GM10847 (cell line): ENCODE results near the gene GPR4.

Experiments
- POLR2A ChIP-seq: IDR thresholded peaks from 2 replicates; pipeline ENCODE4 v1.6.1; 2011; ENCODE audit not compliant: insufficient read length; ENCODE audit errors: extremely low read depth

The GPR4 gene

DNA sequence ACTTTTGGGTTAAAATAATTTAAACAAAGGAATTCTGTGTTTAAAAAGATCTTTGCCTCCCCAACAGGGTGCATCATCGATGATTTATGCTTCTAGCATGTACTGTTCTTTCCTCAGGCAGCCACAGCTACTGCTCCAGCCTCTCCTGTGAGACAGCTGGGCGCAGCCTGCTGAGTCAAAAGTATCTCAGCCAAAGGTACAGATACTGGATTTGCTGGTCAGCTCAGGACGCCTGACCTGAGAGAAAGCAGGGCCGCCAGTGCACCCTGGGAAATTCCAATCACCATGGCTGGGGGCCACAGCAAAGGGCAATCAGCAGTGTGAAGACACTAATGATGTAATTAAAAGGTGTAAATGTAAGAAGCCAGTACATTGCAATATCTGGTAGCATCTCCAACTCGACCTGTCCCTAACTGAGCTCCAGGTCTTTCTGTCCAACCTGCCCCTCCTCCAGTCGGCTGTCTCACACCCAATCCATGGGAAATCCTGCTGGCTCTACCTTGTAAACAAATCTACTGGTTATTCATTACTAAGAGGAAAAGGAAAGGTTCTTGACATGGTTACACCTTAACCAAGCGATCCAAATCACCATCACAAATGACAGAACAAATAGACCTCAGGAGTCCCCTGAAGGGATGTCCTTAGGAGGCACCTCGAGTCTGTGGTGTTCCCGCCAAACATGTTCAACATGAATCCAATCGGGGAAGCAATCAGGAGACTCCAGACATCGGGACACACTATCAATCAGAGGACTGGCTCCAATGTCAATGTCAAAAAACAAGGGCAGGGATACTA is 24.7 kb downstream of the GPR4 start:
- no peak for TF ChIP-seq POLR2A

DNA sequence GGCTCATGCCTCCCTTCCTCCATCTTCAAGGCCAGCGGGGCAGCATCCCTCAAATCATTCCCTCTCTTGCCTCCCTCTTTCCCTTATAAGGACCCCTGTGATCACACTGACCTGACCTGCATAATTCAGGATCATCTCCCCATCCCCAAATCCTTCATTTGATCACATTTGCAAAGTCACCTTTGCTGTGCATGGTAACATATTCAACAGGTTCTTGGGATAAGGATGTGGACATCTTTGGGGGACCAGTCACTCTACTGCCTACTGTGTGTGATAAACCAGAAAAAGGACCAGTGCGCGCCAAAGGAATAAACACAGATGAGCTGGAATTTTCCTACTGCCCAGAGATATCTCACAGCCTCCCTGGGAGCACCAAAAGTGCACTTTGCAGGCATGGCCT is 25.3 kb downstream of the GPR4 start:
- no peak for TF ChIP-seq POLR2A

DNA sequence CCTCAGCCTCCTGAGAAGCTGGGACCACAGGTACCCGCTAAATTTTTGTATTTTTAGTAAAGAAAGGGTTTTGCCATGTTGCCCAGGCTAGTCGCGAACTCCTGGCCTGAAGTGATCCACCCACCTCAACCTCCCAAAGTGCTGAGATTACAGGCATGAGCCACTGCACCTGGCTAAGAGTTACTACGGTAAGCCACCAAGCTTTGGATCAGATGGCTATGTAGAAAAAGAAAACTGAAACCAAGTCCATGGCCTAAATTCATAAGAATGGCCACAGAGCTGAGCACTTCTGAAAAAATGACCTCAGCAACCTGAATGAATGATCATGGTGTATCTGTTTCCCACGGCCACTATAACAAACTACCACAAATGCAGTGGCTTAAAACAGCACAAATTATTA is 26.8 kb downstream of the GPR4 start:
- no peak for TF ChIP-seq POLR2A

DNA sequence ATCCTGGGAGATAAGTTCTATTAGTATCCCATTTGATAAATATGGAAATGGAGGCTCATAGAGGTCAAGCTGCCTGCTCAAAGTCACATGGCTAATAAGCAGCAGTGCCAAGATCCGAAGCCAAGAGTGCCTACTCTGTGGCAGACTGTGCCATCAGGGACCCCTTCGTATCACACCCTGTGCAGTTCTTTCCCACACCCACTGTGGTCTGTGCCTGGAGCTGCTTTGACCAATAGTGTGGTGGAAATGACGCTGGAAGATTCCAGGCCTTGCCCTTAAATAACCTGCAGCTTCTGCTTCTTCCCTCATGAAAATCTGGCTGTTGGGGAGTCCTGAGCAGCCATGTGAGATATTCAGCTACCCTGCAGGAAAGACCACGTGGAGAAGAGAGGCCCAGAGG is 27.5 kb downstream of the GPR4 start:
- no peak for TF ChIP-seq POLR2A

DNA sequence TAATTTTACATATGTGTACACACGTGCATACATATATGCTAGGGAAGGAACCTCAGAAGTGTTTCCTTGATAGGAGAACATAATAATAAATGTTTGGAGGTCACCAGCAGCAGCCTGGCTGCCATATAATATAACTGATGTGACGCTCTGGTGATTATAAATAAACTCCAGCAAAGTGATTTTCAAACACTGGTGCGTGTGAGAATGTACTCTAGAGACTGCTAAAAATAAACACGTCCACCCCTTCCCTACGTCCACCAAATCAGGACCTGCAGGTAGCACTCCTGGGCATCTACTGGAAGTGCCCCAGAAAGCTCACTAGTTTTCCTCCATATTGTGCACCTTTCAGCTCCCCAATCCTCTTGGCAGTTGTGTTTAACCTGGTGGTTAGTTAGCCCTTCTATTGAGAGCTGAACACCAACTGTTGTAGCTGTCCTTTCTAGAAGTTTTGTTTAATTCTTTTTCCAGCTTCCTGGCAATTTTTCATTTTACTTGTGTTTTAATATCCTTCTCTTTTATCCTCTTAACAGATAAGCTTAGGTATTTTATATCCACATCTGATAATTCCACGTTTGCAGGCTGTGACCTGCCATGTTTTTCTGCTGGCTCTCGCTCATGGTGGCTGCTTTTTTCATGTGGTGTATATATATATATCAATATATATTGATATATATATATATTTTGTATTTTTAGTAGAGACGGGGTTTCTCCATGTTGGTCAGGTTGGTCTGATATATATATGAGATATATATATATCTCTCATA is 30.4 kb downstream of the GPR4 start:
- no peak for TF ChIP-seq POLR2A

DNA sequence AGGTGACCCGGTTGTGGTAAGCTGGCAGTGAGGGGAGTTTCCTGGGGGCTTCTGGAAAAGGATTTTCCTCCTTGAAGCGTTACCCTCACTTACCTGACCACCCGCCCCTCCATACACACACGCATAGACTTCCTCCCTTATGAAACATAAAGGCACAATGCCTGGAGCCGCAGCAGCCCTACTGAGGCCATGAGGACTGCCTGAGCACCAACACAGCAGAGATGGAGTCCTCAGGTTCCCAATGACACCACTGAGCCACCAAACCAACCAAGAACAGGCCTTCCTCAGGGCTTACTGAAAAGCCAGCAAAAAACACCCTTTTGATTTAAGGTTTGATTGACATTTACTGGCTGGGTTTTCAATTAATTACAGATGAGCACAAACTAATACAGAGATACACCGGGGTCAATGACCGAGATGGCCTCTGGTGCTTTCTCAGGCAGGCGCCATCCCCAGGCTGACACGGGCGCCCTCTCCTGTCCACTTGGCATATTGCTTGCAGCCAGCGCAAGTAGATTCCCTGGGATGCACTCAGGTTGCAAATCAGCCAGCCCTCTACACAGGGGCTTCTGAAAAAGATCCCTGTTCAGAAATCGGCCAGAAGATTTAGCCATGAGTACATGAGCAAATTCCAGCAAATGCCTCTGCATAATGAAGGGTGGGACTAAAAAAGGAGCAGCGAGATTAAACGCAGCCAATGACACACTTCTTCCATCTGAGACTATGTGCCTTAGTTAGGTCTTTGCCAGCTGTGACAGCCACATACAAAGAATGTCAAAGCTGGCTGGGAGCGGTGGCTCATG is 32.2 kb downstream of the GPR4 start:
- TF ChIP-seq POLR2A, result no peak

DNA sequence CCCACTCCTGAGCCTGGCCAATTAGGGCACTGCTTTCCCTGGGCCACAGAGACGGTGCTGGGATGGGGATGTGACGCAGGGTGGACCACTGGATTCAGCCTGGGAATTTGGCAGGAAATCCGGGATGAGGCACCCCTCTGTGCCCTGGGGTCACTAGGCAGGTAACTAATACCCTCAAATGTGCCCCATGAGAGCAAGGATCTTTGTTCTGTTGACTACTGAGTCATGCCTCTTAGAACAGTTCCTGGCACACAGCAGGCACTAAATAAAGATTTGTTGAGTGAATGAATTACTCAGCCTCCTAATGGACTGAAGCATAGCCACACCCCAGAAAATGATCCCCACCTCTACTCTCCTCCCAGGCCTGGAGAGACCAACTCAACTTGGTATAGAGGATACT is 33.3 kb downstream of the GPR4 start:
- no peak for TF ChIP-seq POLR2A

DNA sequence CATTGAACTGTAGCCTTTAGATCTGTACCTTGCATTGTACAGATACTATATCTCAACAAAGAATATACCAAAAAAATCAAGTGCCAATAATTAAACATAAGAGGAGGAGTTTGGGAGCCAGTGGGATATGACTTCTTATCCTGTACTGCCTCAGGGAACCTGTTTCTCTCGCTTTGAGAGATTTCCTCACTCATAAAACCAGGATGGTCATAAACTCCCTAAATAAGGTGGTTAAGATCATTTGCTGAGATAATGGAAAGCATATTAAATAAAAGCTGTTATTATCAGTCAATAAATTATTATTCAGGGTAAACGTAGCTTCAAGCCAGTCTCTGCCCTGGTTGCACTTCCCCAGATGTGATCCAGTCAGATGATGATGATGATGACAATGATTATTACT is 34.4 kb downstream of the GPR4 start:
- TF ChIP-seq POLR2A, result no peak

DNA sequence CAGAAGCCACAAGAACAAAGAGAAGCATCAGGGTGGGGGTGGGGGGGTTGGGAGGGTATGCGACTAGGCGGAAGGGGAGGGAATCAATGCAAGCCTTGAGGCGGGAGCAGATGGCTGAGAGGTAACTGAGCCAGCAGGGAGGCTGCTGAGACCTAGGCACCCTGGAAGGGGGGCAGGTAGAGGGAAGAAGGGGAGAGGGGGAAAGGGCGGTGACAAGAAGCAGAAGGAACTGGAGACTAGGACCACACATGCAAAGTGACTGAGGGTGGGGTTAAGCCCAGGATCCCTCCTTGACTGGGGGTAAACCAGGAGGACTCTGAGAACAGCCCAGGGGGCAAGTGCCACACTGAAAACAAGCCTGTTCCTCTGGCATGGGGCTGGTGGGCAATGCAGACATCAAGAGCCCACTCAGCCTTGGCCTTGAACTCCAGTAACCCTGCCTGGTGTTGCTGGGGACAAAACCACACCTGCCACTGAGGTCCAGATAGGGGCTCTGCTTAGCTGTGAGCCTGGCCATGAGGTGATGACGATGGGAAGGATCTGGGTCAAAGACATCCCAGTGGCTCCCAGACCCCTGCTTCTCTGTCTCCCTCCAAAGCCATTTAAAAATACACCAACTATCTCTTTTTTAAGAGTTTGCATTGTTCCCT is 37.8 kb downstream of the GPR4 start:
- TF ChIP-seq POLR2A, result no peak

DNA sequence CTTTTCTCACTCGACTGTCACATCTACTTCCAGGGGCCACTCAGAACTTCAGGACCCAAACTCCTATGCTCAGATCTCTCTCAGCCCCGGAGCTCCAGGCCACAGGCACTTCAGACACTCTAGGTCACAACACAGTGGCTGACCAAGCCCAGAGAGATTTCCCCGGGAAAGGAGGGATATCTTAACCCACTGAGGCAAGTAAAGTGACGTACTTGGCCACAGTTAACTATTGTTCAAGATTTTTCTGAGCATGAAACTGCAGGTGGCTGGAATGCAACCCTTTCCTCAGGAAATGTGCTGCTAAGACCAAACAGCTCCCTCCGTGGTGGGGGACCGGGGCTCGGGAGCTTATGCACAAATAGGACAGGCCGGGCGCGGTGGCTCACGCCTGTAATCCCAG is 41.3 kb downstream of the GPR4 start:
- TF ChIP-seq POLR2A, result no peak

DNA sequence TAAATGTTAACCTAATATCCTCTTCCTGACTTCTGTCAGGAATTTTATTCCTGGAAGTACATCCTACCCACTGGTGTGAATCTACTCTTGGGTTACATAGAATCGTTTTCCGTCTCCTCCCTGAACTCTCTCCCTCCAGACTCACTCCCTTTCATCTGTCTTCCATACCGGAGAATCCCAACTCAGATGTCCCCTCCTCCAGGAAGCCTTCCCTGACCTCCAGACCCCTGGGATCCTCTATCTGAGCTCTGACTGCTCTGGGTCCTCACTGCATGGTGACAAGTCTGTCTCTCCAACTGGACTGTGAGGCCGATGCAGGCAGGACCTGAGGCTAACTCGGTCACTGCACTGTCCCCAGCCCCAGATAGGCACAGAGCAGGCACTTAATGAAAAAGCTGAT is 42.0 kb downstream of the GPR4 start:
- no peak for TF ChIP-seq POLR2A

DNA sequence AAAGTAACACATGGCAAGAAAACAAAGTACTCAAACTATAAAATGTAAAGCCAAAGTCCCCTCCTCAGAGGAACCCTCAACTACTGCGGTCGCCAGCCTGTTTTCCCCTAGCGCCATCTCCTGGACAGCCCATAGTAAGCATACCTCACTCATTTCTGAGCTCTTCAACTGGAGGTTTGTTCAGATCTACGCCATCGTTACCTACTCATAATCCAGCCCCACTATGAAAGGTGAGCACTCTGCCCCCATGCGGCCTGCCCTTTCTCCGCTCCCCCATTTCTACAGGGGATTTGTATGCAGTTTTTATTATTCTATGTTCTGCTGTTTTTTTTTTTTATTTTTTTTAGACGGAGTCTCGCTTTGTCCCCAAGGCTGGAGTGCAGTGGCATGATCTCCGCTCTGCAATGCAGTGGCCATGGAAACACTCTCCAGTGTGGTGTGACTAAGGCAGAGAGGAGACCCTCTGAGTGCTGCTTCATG is 43.6 kb downstream of the GPR4 start:
- no peak for TF ChIP-seq POLR2A

DNA sequence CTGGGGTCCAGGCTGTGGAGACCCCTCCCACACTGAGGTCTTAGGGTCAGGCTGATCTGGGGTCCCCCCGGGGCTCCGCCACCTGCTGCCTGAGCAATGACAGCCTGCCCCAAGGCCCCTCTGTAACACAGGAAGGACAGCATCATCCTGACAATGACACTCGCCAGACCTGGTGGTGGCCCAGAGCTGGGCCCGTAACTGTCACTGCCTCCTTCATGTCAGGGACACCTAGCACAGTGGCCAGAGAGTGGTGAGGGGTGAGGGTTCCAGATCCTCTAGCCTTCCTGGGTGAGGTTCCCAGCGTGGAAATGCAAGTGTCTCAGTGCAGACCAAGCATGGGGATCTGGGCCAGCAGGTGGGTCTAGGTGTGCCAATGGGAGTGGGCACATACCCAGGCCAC is 45.2 kb downstream of the GPR4 start:
- TF ChIP-seq POLR2A, result no peak

DNA sequence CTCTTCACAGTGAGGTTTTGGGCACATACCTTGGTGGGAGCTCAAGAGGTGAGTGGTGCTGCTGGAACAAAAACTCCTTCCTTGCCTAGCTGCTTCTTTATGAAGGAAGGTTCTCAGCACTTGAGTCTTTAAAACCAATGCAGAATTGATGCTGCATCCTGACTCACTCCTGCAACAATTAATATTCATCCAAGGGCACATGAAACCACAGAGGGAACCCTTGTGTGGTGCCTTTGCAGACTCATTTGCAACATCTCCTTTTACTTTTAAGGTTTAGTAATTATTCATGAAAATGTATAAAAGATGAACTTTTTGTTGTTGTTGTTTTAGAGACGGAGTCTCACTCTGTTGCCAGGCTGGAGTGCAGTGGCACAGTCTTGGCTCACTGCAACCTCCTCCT is 47.5 kb downstream of the GPR4 start:
- TF ChIP-seq POLR2A, result no peak

DNA sequence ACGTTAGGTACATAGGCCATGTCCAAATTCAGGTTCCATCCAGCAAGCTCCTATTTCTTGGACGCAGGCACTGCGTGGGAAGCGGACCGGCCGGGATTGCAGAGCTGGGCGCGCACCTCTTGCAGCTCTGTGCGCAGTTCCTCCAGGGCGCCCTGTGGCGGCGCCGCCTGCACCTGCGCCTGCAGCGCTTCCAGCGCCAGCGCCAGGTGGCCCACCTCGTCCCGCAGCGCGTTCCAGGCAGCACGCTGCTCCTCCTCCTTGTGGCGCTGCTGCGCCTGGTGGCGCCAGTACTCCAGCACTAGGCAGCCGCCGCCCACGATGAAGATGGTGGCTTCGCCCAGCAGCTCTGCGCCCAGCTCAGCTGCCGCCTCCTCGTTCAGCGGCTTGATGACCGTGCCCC is 48.5 kb downstream of the GPR4 start:
- no peak for TF ChIP-seq POLR2A
